ENCODE measurements around the gene RGS3. TPM values are rescaled to one million over a fixed set of nuclear protein-coding genes. Genes with fewer than 3 reads are reported as not detected.

RGS3 gene
- total RNA-seq, 2 experiments from 2014 or later = 51.0 to 51.5 TPM

DNA sequence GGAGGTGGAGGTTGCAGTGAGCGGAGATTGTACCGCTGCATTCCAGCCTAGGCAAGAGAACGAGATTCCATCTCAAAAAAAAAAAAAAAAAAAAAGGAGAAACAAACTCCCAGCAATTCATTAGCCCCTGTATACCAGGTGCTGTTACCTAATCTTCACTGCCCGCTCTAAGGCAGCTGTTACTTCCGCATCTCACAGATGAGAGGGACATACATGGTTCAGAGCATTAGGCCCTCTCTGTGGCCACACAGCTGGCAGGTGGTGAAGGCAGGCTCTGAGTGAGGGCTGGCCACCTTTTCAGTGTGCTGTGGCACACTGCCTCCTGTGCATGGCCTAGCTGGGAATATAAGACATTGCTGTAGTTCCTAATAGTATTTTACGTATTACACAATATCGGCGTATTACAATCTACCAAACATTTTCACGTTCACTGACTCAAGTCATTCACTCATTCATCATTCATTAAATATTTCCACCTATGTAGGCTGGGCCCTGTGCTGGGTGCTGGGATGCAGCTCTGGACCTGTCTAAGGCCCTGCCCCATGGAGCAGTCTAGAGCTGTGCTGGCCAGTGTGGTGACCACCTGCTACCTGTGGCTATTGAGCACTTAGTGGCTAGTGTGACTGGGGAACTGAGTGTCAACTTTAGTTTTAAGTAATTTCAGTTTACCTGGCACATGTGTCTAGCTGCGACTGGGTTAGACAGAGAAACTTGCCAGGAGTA lies 35.8 kb downstream of the RGS3 start:
- ATAC-seq (no peak), DNase-seq (no peak)
- TF ChIP-seq, protein P1, sequence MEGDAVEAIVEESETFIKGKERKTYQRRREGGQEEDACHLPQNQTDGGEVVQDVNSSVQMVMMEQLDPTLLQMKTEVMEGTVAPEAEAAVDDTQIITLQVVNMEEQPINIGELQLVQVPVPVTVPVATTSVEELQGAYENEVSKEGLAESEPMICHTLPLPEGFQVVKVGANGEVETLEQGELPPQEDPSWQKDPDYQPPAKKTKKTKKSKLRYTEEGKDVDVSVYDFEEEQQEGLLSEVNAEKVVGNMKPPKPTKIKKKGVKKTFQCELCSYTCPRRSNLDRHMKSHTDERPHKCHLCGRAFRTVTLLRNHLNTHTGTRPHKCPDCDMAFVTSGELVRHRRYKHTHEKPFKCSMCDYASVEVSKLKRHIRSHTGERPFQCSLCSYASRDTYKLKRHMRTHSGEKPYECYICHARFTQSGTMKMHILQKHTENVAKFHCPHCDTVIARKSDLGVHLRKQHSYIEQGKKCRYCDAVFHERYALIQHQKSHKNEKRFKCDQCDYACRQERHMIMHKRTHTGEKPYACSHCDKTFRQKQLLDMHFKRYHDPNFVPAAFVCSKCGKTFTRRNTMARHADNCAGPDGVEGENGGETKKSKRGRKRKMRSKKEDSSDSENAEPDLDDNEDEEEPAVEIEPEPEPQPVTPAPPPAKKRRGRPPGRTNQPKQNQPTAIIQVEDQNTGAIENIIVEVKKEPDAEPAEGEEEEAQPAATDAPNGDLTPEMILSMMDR (IDR thresholded peaks at IDR 0.05) = no peak
- Mint-ChIP-seq H3K36me3 (ENCODE audit: low read depth) (no peaks in the 10 kb centered on the region), H3K9me3 (no peaks in the 10 kb centered on the region), H3K4me1 (ENCODE audit: low read depth) (peaks cover 19% of the 10 kb centered on the region), H3K27me3 (no peaks in the 10 kb centered on the region), H3K4me3 (no peak overlapping the region), H3K27ac (peak overlapping the region; percentile 73)
- CTCF ChIA-PET = interaction anchor here (1.0 to 1.5 kb wide), 2 partner anchors 13 to 18 kb away, joined by 3 to 4 read pairs; no protein-coding TSS in a partner anchor
- intact Hi-C loops (cut with micrococcal nuclease) = no loop called here
- POLR2A ChIA-PET = interaction anchor here (0.6 to 2.0 kb wide), 5 partner anchors 13 to 26 kb away, joined by 3 to 6 read pairs (median 5); no protein-coding TSS in a partner anchor

DNA sequence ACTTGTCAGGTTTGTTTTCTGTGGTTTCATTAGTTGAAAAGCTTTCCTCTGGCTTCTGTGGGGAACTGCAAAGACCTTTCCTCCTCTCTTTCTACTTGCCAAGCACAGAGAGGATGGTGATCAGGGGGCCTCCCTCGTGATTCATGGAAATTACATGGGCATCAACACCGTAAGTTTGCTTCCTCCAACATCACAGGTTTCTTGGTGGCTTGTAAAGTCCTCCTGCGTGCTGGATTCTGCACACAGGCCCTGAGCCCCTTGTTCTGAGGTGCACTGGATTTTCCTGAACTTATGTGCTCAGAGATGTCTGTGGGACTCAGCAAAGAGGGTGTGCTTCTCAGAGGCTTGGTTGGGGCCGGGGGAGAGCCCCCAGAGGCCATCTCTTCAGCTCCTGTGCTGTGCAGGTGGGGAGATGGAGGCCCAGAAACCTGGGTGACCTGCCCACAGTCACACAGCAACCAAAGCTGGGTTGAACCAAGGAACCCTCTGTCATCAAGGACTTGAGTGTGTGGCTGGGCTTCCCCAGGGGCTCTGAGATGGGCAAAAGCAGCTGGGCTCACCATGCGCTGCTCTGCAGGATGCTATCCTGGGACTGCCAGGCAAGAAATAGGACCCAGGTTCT lies 36.5 kb downstream of the RGS3 start:
- ChIA-PET CTCF (interaction anchor here (1.0 to 1.5 kb wide), 2 partner anchors 12 to 17 kb away, joined by 3 to 4 read pairs; no protein-coding TSS in a partner anchor), POLR2A (interaction anchor here (1.1 to 2.0 kb wide), 4 partner anchors 12 to 20 kb away, joined by 3 to 6 read pairs (median 6); no protein-coding TSS in a partner anchor)
- Mint-ChIP-seq H3K27ac (peak overlapping the region; percentile 73), H3K36me3 (ENCODE audit: low read depth) (no peaks in the 10 kb centered on the region), H3K4me3 (peak overlapping the region; percentile 11), H3K4me1 (ENCODE audit: low read depth) (peaks cover 19% of the 10 kb centered on the region), H3K9me3 (no peaks in the 10 kb centered on the region), H3K27me3 (no peaks in the 10 kb centered on the region)
- intact Hi-C loops (cut with micrococcal nuclease) = no loop called here
- DNase-seq = peak; percentile 69
- peak; percentile 84 for ATAC-seq
- TF ChIP-seq, protein P1 (IDR thresholded peaks at IDR 0.05) = no peak

DNA sequence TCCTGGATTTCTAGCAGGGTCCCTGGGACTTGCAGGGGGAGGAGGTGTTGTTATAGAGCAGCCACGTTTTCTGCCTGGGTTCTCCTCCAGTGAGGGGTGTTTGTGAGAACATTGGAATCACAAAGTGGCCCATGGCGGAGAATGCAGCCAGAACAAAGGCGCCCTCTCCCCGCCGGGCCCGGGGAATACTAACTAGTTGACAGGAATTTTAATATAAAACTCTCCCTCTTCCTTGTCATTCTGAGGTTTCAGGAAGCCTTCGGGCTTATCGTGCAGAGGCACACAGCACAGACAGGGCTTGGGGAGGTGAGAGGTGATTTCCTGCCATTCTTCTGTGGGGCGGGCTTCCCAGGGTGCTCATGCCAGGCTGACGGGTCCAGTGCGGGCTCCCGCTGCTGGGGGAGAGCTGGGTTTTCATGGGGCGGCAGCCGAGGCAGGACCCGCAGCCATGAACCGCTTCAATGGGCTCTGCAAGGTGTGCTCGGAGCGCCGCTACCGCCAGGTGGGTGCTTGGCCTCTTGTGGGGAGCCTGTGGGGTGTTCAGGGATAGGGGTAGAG lies 37.7 kb downstream of the RGS3 start:
- CTCF ChIA-PET = interaction anchor here (1.5 kb wide), 1 partner anchor 154 kb away, joined by 5 read pairs; no protein-coding TSS in a partner anchor

DNA sequence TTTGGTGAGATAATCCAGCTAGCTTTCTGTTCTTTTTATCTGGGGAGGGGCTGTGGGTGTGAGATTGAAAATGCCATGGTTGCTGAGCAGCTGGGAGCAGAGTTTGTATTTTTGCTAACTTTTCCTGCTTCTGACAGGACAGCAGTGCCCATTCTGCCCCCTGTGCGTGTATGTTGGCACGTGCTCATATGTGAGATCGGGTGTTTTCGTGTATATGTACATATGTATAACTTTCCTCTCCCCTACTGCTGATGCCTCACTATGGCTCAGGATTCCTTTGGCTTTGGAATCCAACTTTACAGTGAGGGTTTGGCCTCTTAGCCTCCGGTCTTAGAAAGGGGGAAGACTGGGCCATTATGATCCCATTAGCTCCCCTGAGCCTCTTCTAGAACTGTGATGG lies 38.3 kb downstream of the RGS3 start:
- ChIA-PET CTCF (interaction anchor here (1.5 kb wide), 1 partner anchor 154 kb away, joined by 5 read pairs; no protein-coding TSS in a partner anchor), POLR2A (interaction anchor here (1.2 kb wide), 1 partner anchor 10 kb away, joined by 3 read pairs; no protein-coding TSS in a partner anchor)
- peaks cover 22% of the 10 kb centered on the region for H3K4me1 Mint-ChIP-seq (ENCODE audit: low read depth)
- H3K9me3 Mint-ChIP-seq = no peaks in the 10 kb centered on the region
- H3K27me3 Mint-ChIP-seq = no peaks in the 10 kb centered on the region
- DNase-seq (no peak), ATAC-seq (no peak)
- H3K36me3 Mint-ChIP-seq (ENCODE audit: low read depth) = no peaks in the 10 kb centered on the region
- TF ChIP-seq, protein P1 (IDR thresholded peaks at IDR 0.05) = no peak
- intact Hi-C loops (cut with micrococcal nuclease) = no loop called here
- no peak overlapping the region for H3K27ac Mint-ChIP-seq
- no peak overlapping the region for H3K4me3 Mint-ChIP-seq

More for the DNA sequence above, 37.7 kb downstream of the RGS3 start:
- Mint-ChIP-seq H3K9me3 (no peaks in the 10 kb centered on the region), H3K27ac (no peak overlapping the region), H3K4me3 (no peak overlapping the region), H3K36me3 (ENCODE audit: low read depth) (no peaks in the 10 kb centered on the region), H3K27me3 (no peaks in the 10 kb centered on the region), H3K4me1 (ENCODE audit: low read depth) (peaks cover 22% of the 10 kb centered on the region)
- intact Hi-C loops (cut with micrococcal nuclease) = no loop called here
- no peak for ATAC-seq
- TF ChIP-seq, protein P1 (IDR thresholded peaks at IDR 0.05) = no peak
- no peak for DNase-seq
- POLR2A ChIA-PET = interaction anchor here (1.2 to 2.0 kb wide), 2 partner anchors 11 to 16 kb away, joined by 3 to 6 read pairs; no protein-coding TSS in a partner anchor

Data from activated CD8-positive, alpha-beta T cell treated with anti-CD3 and anti-CD28 coated beads for 36 hours (primary cell).